K562 (cell line): ENCODE results near the gene LRRC4C. TPM values are rescaled to one million over a fixed set of nuclear protein-coding genes. Genes with fewer than 3 reads are reported as not detected.

ENCODE experiments used
- ATAC-seq: fragments of 200-7000 bp; cut with Tn5 transposase; 3 replicates; pipeline ENCODE4 v1.9.1; 2020; ENCODE audit warnings: moderate library complexity
- BruUV-seq: library from RNA; stranded (reverse); fragments of 400-500 nt; replicated peaks from 2 replicates; lab custom pipeline; 2021; lab: Mats Ljungman, UMichigan
- CTCF ChIA-PET: fragments of 300-600 bp; formaldehyde crosslinking; extraction: SDS; loops from one replicate; lab custom pipeline; 2021; ENCODE audit warnings: low intra/inter-chr PET ratio; lab: Yijun Ruan, JAX
- POLR2A ChIA-PET: fragments of 300-600, 350-650 bp; sonication (Branson Sonifier 250); formaldehyde crosslinking; extraction: SDS; loops from one replicate; lab custom pipeline; 2021; ENCODE audit warnings: antibody characterized with exemption, inconsistent platforms; lab: Yijun Ruan, JAX
- DNase-seq, 4 experiments: peaks; one replicate each; pipeline versions ENCODE4 v3.0.0 to v3.0.0-alpha.2; 2011 to 2018; ENCODE audit warnings: low spot score in 3 of 4, mixed read lengths in 3 of 4; ENCODE audit errors: extremely low read depth in 1 of 4
- FAIRE-seq: peaks from 2 replicates; lab custom pipeline; 2011; peaks lifted over from hg19 to GRCh38; lab: Jason Lieb, UNC
- H2AFZ ChIP-seq: 2 replicates; pipeline ENCODE4 v1.6.0; 2011; ENCODE audit warnings: low read depth, low read length, control low read depth, inconsistent platforms
- H3K27ac ChIP-seq: fragments of 200-600 bp; 3 replicates; pipeline ENCODE4 v1.8.0; 2011; ENCODE audit warnings: low read depth, mild to moderate bottlenecking, control low read depth, inconsistent platforms, low read length, moderate library complexity, mixed read lengths; ENCODE audit errors: extremely low read depth
- H3K27me3 ChIP-seq, 2 experiments: fragments of 300-600 bp in 1 of 2; 2 replicates in 1 of 2; 3 replicates in 1 of 2; pipeline versions ENCODE4 v1.6.0 to v1.8.0; 2011; ENCODE audit warnings: inconsistent platforms in 2 of 2, low read length in 2 of 2, mild to moderate bottlenecking in 1 of 2, mixed read lengths in 1 of 2, moderate library complexity in 1 of 2; ENCODE audit not compliant: control insufficient read depth in 2 of 2, insufficient read depth in 2 of 2
- H3K36me3 ChIP-seq: fragments of 300-600 bp; 3 replicates; pipeline ENCODE4 v1.8.0; 2011; ENCODE audit warnings: mild to moderate bottlenecking, low read length, inconsistent platforms; ENCODE audit not compliant: control insufficient read depth, insufficient read depth
- H3K4me1 ChIP-seq, 2 experiments: fragments of 200-600 bp in 1 of 2; replicated peaks in 1 of 2; 2 replicates in 1 of 2; 3 replicates in 1 of 2; pipeline versions ENCODE4 v1.5.1 to v1.8.0; 2011; ENCODE audit warnings: inconsistent platforms in 2 of 2, low read length in 2 of 2, mild to moderate bottlenecking in 1 of 2, mixed read lengths in 1 of 2, moderate library complexity in 1 of 2; ENCODE audit not compliant: control insufficient read depth in 2 of 2, insufficient read depth in 2 of 2
- H3K4me2 ChIP-seq: 2 replicates; pipeline ENCODE4 v1.6.1; 2011; ENCODE audit warnings: low read length, control low read depth, inconsistent platforms, mixed read lengths; ENCODE audit not compliant: insufficient read depth
- H3K4me3 ChIP-seq: fragments of 200-600 bp; sonication (generic), shearing (Covaris generic); 2 replicates; pipeline ENCODE4 v1.5.1; 2016; ENCODE audit warnings: control low read depth, inconsistent platforms
- H3K79me2 ChIP-seq: fragments of 200-600 bp; 3 replicates; pipeline ENCODE4 v1.8.0; 2011; ENCODE audit warnings: low read length, inconsistent platforms; ENCODE audit not compliant: control insufficient read depth, insufficient read depth
- H3K9ac ChIP-seq, 2 experiments: 2 replicates each; pipeline versions ENCODE4 v1.6.0 to v1.6.1; 2011; ENCODE audit warnings: low read depth in 2 of 2, low read length in 2 of 2, control low read depth in 1 of 2, inconsistent platforms in 1 of 2, mild to moderate bottlenecking in 1 of 2, mixed read lengths in 1 of 2; ENCODE audit not compliant: insufficient read depth in 1 of 2
- H3K9me1 ChIP-seq: one replicate; pipeline ENCODE4 v1.6.0; 2011; ENCODE audit warnings: inconsistent platforms, mild to moderate bottlenecking, low read length, moderate library complexity; ENCODE audit not compliant: control insufficient read depth, insufficient read depth
- H3K9me3 ChIP-seq: replicated peaks from 2 replicates; pipeline ENCODE4 v1.5.1; 2011; ENCODE audit warnings: low read depth, low read length, inconsistent platforms; ENCODE audit not compliant: control insufficient read depth, insufficient read depth
- H4K20me1 ChIP-seq: replicated peaks from 2 replicates; pipeline ENCODE4 v1.6.1; 2011; ENCODE audit warnings: low read length, inconsistent platforms, mixed read lengths; ENCODE audit not compliant: control insufficient read depth, insufficient read depth
- FOXM1 ChIP-seq, 2 experiments: fragments of 450-650 bp in 1 of 2; sonication (generic) in 1 of 2; formaldehyde crosslinking in 1 of 2; IDR thresholded peaks; 2 replicates each; pipeline versions ENCODE4 v1.6.1 to v1.9.0; 2017 to 2022; ENCODE audit warnings: low read depth in 2 of 2, mild to moderate bottlenecking in 2 of 2, missing genetic modification reagents in 1 of 2, moderate library complexity in 1 of 2
- MYNN ChIP-seq, 2 experiments: sonication (generic); formaldehyde crosslinking in 1 of 2; IDR thresholded peaks; 2 replicates each; pipeline versions ENCODE4 v1.5.0 to v1.6.1; 2016 to 2020; ENCODE audit warnings: antibody characterized with exemption in 1 of 2, missing genetic modification reagents in 1 of 2
- PATZ1 ChIP-seq: fragments of 250-450 bp; sonication (Bioruptor Pico); IDR thresholded peaks from 2 replicates; pipeline ENCODE4 v1.5.0; 2020; ENCODE audit warnings: mild to moderate bottlenecking, borderline replicate concordance
- PHB2 ChIP-seq: fragments of 450-650 bp; IDR thresholded peaks from 2 replicates; pipeline ENCODE4 v1.6.1; 2017; ENCODE audit warnings: low read depth
- SETDB1 ChIP-seq: IDR thresholded peaks from one replicate; pipeline ENCODE4 v1.6.1; 2012; ENCODE audit warnings: low read length, control low read depth, inconsistent platforms
- TCF7 ChIP-seq: sonication (generic); IDR thresholded peaks from 2 replicates; pipeline ENCODE4 v1.6.1; 2016; ENCODE audit warnings: antibody characterized with exemption, borderline replicate concordance
- ZFPM2 ChIP-seq: fragments of 250-450 bp; sonication (Bioruptor Pico); IDR thresholded peaks from 2 replicates; pipeline ENCODE4 v1.5.1; 2022; ENCODE audit warnings: mild to moderate bottlenecking
- WGBS: fragments of 100-300 bp; shearing (Covaris generic); methylation state at CpG from one replicate; pipeline ENCODE4 v1.1.6; 2016; ENCODE audit warnings: low coverage, mixed read lengths; ENCODE audit not compliant: insufficient coverage; ENCODE audit errors: missing lambda C conversion rate; 5-methylcytosine and 5-hydroxymethylcytosine counted together
- in situ Hi-C: fragments of 300-500 bp; cut with MboI; formaldehyde crosslinking; loops from 4 replicates; pipeline ENCODE4 v1.15.0; 2018; ENCODE audit warnings: inconsistent platforms, mixed read lengths
- intact Hi-C: fragments of 100-400 bp; cut with micrococcal nuclease; formaldehyde crosslinking; loops from 2 replicates; pipeline ENCODE4 v1.14.2; 2022
- polyA plus RNA-seq, 8 experiments: library from polyadenylated mRNA; depleted of rRNA in 4 of 8; stranded (reverse) in 5 of 8; unstranded in 3 of 8; fragments of >200 nt; fragmentation: Nextera tagmentation in 2 of 8; fragmentation: Illumina TruSeq in 1 of 8; extraction: Ambion mirVana in 2 of 8; extraction: Trizol in 1 of 8; gene quantifications; 2 replicates each; pipeline versions ENCODE4 v1.2.1 to v1.2.3, GENCODE V29; 2011 to 2014; ENCODE audit warnings: inconsistent platforms in 1 of 8, missing spikeins in 1 of 8
- total RNA-seq, 7 experiments: library from RNA; depleted of rRNA in 6 of 7; stranded (reverse); fragments of >200 nt in 6 of 7; fragmentation: Illumina TruSeq in 2 of 7; extraction: Trizol in 2 of 7; gene quantifications; 2 replicates each; pipeline versions ENCODE4 v1.2.1 to v1.2.3, GENCODE V29; 2011 to 2021; ENCODE audit warnings: low replicate concordance in 1 of 7
- TF ChIP-seq, protein P1 (sequence below): fragments of 150-350 bp; conservative IDR thresholded peaks from 2 replicates; pipeline ENCODE4 v1.6.1; 2014; ENCODE audit warnings: low read length

Gene LRRC4C
- total and polyA plus RNA-seq, 9 of the 15 experiments (the other 6 are each of a cell fraction or from before 2014, with no cell fraction given): not detected

DNA sequence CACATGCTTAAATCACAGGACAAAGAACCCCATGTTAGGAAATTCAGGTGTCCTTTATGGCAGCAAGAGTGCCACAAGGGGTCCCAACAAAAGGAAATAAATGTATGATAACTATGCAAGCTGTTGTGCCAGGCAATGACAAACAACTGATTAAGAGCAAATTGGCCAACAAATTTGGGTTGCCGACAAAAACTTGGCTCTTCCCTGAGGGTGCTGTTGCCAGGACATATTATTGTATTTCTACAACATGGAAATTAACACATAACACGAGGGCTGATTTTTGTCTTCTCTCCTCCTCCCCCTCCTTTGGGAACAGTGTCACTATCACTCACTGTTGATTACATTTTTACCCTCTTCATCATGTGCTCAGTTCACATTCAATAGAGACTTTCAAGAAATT is 56.0 kb downstream of the LRRC4C start:
- Histone ChIP-seq H3K27ac (no peak overlapping the region), H3K27me3 (no peaks in the 10 kb centered on the region), H3K79me2 (no peaks in the 10 kb centered on the region), H4K20me1 (no peaks in the 10 kb centered on the region), H2AFZ (no peak overlapping the region), H3K9me3 (no peaks in the 10 kb centered on the region), H3K9me1 (no peaks in the 10 kb centered on the region), H3K9ac (no peak overlapping the region), H3K4me1 (no peaks in the 10 kb centered on the region), H3K36me3 (no peaks in the 10 kb centered on the region), H3K4me2 (no peak overlapping the region), H3K4me3 (no peak overlapping the region)
- DNase-seq (no peak), FAIRE-seq (no peak), ATAC-seq (no peak)
- intact Hi-C loops: no loop called here
- no TSS peak for BruUV-seq
- in situ Hi-C loops: no loop called here
- ChIA-PET POLR2A (no interaction called here), CTCF (no interaction called here)
- WGBS: 0% methylated on average over 2 of the region's 2 CpGs
- TF ChIP-seq, protein P1, sequence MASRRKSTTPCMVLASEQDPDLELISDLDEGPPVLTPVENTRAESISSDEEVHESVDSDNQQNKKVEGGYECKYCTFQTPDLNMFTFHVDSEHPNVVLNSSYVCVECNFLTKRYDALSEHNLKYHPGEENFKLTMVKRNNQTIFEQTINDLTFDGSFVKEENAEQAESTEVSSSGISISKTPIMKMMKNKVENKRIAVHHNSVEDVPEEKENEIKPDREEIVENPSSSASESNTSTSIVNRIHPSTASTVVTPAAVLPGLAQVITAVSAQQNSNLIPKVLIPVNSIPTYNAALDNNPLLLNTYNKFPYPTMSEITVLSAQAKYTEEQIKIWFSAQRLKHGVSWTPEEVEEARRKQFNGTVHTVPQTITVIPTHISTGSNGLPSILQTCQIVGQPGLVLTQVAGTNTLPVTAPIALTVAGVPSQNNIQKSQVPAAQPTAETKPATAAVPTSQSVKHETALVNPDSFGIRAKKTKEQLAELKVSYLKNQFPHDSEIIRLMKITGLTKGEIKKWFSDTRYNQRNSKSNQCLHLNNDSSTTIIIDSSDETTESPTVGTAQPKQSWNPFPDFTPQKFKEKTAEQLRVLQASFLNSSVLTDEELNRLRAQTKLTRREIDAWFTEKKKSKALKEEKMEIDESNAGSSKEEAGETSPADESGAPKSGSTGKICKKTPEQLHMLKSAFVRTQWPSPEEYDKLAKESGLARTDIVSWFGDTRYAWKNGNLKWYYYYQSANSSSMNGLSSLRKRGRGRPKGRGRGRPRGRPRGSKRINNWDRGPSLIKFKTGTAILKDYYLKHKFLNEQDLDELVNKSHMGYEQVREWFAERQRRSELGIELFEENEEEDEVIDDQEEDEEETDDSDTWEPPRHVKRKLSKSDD: no peak
- TF ChIP-seq MYNN (IDR thresholded peaks at IDR 0.05) (no peak), MYNN (CRISPR knock-in tag; IDR thresholded peaks at IDR 0.05) (no peak), PHB2 (no peak), ZFPM2 (CRISPR knock-in tag) (no peak), TCF7 (no peak), SETDB1 (no peak), PATZ1 (CRISPR knock-in tag) (no peak), FOXM1 (IDR thresholded peaks at IDR 0.05; ENCODE audit: low read depth) (no peak), FOXM1 (CRISPR knock-in tag; IDR thresholded peaks at IDR 0.05; ENCODE audit: low read depth) (no peak)
